SK-N-SH treated with all-trans-retinoic acid at 6 μM for 48 hours (cell line): Measurements from ENCODE around the gene DYNLRB1.

Experiments used
- CREB5 ChIP-seq: fragments of 250-450 bp; sonication (Bioruptor Pico); IDR thresholded peaks from 2 replicates; pipeline ENCODE4 v1.5.1; 2020; ENCODE audit warnings: low read depth, mild to moderate bottlenecking, moderate library complexity
- CSRNP3 ChIP-seq: fragments of 250-450 bp; sonication (Bioruptor Pico); IDR thresholded peaks from 2 replicates; pipeline ENCODE4 v1.5.1; 2021; ENCODE audit warnings: mild to moderate bottlenecking, moderate library complexity
- OSR1 ChIP-seq: fragments of 250-450 bp; sonication (Bioruptor Pico); IDR thresholded peaks from 2 replicates; pipeline ENCODE4 v1.8.0; 2022; ENCODE audit warnings: moderate library complexity, mild to moderate bottlenecking, inconsistent platforms
- PATZ1 ChIP-seq: fragments of 250-450 bp; sonication (Bioruptor Pico); IDR thresholded peaks from 2 replicates; pipeline ENCODE4 v1.8.0; 2020; ENCODE audit warnings: mild to moderate bottlenecking, moderate library complexity, borderline replicate concordance
- POU6F1 ChIP-seq: fragments of 250-450 bp; sonication (Bioruptor Pico); IDR thresholded peaks from 2 replicates; pipeline ENCODE4 v1.8.0; 2021; ENCODE audit warnings: low read depth, mild to moderate bottlenecking, moderate library complexity, borderline replicate concordance
- RARB ChIP-seq: fragments of 250-450 bp; sonication (Bioruptor Pico); IDR thresholded peaks from 2 replicates; pipeline ENCODE4 v1.8.0; 2021; ENCODE audit warnings: mild to moderate bottlenecking, moderate library complexity
- SNAI2 ChIP-seq: fragments of 250-450 bp; sonication (Bioruptor Pico); IDR thresholded peaks from 2 replicates; pipeline ENCODE4 v1.5.0; 2020; ENCODE audit warnings: mild to moderate bottlenecking, moderate library complexity
- TSHZ2 ChIP-seq: fragments of 250-450 bp; sonication (Bioruptor Pico); IDR thresholded peaks from 2 replicates; pipeline ENCODE4 v1.5.0; 2020; ENCODE audit warnings: mild to moderate bottlenecking, moderate library complexity
- ZC3H10 ChIP-seq: fragments of 250-450 bp; sonication (Bioruptor Pico); IDR thresholded peaks from 2 replicates; pipeline ENCODE4 v1.5.1; 2021; ENCODE audit warnings: mild to moderate bottlenecking, moderate library complexity
- ZFP3 ChIP-seq: fragments of 250-450 bp; sonication (Bioruptor Pico); IDR thresholded peaks from 2 replicates; pipeline ENCODE4 v1.5.0; 2020; ENCODE audit warnings: mild to moderate bottlenecking, moderate library complexity
- ZFP30 ChIP-seq: fragments of 450-650 bp; formaldehyde crosslinking; IDR thresholded peaks from 2 replicates; pipeline ENCODE4 v1.5.0; 2022; ENCODE audit warnings: mild to moderate bottlenecking, moderate library complexity
- ZNF70 ChIP-seq: fragments of 450-650 bp; formaldehyde crosslinking; IDR thresholded peaks from 2 replicates; pipeline ENCODE4 v1.5.0; 2020; ENCODE audit warnings: mild to moderate bottlenecking, moderate library complexity

- TF ChIP-seq PATZ1 (CRISPR knock-in tag) (no peak), TSHZ2 (no peak), RARB (CRISPR knock-in tag) (no peak), ZC3H10 (CRISPR knock-in tag) (no peak), CREB5 (CRISPR knock-in tag) (no peak), POU6F1 (CRISPR knock-in tag) (no peak), ZFP3 (CRISPR knock-in tag) (no peak), ZFP30 (CRISPR knock-in tag) (no peak), CSRNP3 (no peak), SNAI2 (no peak), ZNF70 (CRISPR knock-in tag) (no peak), OSR1 (CRISPR knock-in tag) (no peak)
These were observed 10.2 kb downstream of the DYNLRB1 start for GRCh38 chr20:34526466-34526865.
